Right lobe of liver (tissue), 6 donors: ENCODE measurements around the gene TTC6. TPM values are rescaled to one million over a fixed set of nuclear protein-coding genes. Genes with fewer than 3 reads are reported as not detected.
"Not testable (repeated sequence)": the region's sequence is repeated elsewhere in the genome, so short reads cannot be mapped to it uniquely, and the experiment has no call there.

Source experiments
- ATAC-seq, 4 donors: fragments of 200-7000 bp; cut with Tn5 transposase; one replicate each; pipeline ENCODE4 v1.9.1; 2020; ENCODE audit warnings: mild to moderate bottlenecking in 4 of 4, moderate library complexity in 4 of 4
- DNase-seq, 3 donors: peaks; one replicate each; pipeline ENCODE4 v3.0.0-alpha.2; 2020
- H3K27ac ChIP-seq, 3 donors: fragments of 200-600 bp; one replicate each; pipeline ENCODE4 v1.8.0; 2022
- H3K27me3 ChIP-seq, 2 donors: fragments of 200-600 bp; one replicate each; pipeline ENCODE4 v1.8.0; 2022
- H3K36me3 ChIP-seq, 4 donors: fragments of 200-600 bp; sonication (generic) in 1 of 4; one replicate each; pipeline versions ENCODE4 v1.5.1 to v1.8.0; 2017 to 2022; ENCODE audit warnings: control low read depth in 1 of 4
- H3K4me1 ChIP-seq, 4 donors: fragments of 200-600 bp; sonication (generic) in 1 of 4; one replicate each; pipeline versions ENCODE4 v1.5.1 to v1.8.0; 2017 to 2022; ENCODE audit warnings: control low read depth in 1 of 4
- H3K4me3 ChIP-seq, 3 donors: fragments of 200-600 bp; one replicate each; pipeline ENCODE4 v1.8.0; 2022
- H3K9me3 ChIP-seq, 4 donors: fragments of 200-600 bp; sonication (generic) in 1 of 4; one replicate each; pipeline versions ENCODE4 v1.5.1 to v1.8.0; 2017 to 2022; ENCODE audit warnings: control low read depth in 1 of 4
- POLR2A ChIP-seq: fragments of 450-650 bp; IDR thresholded peaks from one replicate; pipeline ENCODE4 v1.6.1; 2017; ENCODE audit warnings: antibody characterized with exemption, mild to moderate bottlenecking
- WGBS: methylation state at CpG from one replicate; pipeline ENCODE4 v1.1.6; 2018; ENCODE audit warnings: low coverage, low lambda C conversion rate; ENCODE audit not compliant: insufficient coverage; ENCODE audit errors: missing lambda C conversion rate; 5-methylcytosine and 5-hydroxymethylcytosine counted together
- intact Hi-C, 2 donors: fragments of 100-400 bp; cut with DNase I; formaldehyde crosslinking; loops; one replicate each; pipeline versions ENCODE4 v1.11.2 to v1.14.1; 2022
- total RNA-seq, 6 experiments: library from RNA; depleted of rRNA in 2 of 6; stranded (reverse); fragments of >200 nt in 2 of 6; fragmentation: NEBNext Ultra II Directional in 3 of 6; extraction: Animal tissue kit (Norgen Biotek cat#: 25700) in 3 of 6; gene quantifications; one replicate each; pipeline versions ENCODE4 v1.1.0 to v1.2.4, GENCODE V29; 2016 to 2023
- TF ChIP-seq, protein P1 (sequence below), 4 donors: fragments of 200-600 bp in 3 of 4; fragments of 450-650 bp in 1 of 4; IDR thresholded peaks; one replicate each; pipeline versions ENCODE4 v1.5.1 to v1.8.0; 2016 to 2022; ENCODE audit warnings: antibody characterized with exemption in 4 of 4, mild to moderate bottlenecking in 2 of 4
- donor health status: DM: no; HTN: yes; CAD: no.
- donor health status: DM: no; HTN: no; CAD: no.
- donor health status: DM: no; HTN: no; CAD: no.
- donor health status: DM: no; HTN: yes; CAD: no.
- donor health status: DM: no; HTN: yes; CAD: no.

The TTC6 gene
- total RNA-seq, 6 experiments from 2014 or later = 3.7 to 10.4 (median 4.6) TPM

- H3K36me3 ChIP-seq = no peaks in the 10 kb centered on the region
- WGBS = no CpG with 5 or more reads among the region's 1 CpG
- peak overlapping the region in 1 of 3 donors; percentile 26 for H3K27ac ChIP-seq
- H3K9me3 ChIP-seq = no peaks in the 10 kb centered on the region
- TF ChIP-seq POLR2A = no peak
- TF ChIP-seq, protein P1, sequence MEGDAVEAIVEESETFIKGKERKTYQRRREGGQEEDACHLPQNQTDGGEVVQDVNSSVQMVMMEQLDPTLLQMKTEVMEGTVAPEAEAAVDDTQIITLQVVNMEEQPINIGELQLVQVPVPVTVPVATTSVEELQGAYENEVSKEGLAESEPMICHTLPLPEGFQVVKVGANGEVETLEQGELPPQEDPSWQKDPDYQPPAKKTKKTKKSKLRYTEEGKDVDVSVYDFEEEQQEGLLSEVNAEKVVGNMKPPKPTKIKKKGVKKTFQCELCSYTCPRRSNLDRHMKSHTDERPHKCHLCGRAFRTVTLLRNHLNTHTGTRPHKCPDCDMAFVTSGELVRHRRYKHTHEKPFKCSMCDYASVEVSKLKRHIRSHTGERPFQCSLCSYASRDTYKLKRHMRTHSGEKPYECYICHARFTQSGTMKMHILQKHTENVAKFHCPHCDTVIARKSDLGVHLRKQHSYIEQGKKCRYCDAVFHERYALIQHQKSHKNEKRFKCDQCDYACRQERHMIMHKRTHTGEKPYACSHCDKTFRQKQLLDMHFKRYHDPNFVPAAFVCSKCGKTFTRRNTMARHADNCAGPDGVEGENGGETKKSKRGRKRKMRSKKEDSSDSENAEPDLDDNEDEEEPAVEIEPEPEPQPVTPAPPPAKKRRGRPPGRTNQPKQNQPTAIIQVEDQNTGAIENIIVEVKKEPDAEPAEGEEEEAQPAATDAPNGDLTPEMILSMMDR (IDR thresholded peaks at IDR 0.05) = no peak
- DNase-seq (no peak), ATAC-seq (peak; percentile 41 to 93 (median 68))
- intact Hi-C loops = no loop called here
- peaks cover 0 to 8% (median 0%) of the 10 kb centered on the region in 4 donors for H3K4me1 ChIP-seq
- H3K27me3 ChIP-seq = no peaks in the 10 kb centered on the region
- no peak overlapping the region for H3K4me3 ChIP-seq
These were observed 41.4 kb upstream of the TTC6 start for GRCh38 chr14:37553935-37554550.

DNA sequence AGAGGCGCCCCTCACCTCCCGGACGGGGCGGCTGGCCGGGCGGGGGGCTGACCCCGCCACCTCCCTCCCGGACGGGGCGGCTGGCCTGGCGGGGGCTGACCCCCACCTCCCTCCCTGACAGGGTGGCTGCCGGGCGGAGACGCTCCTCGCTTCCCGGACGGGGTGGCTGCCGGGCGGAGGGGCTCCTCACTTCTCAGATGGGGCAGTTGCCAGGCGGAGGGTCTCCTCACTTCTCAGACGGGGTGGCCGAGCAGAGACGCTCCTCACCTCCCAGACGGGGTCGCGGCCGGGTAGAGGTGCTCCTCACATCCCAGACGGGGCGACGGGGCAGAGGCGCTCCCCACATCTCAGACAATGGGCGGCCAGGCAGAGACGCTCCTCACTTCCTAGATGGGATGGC, 39.8 kb upstream of the TTC6 start:
- H3K4me1 ChIP-seq, DNase-seq, ATAC-seq, H3K9me3 ChIP-seq, H3K27me3 ChIP-seq, intact Hi-C loops, H3K36me3 ChIP-seq, H3K4me3 ChIP-seq, H3K27ac ChIP-seq: not testable (repeated sequence)
- no CpG with 5 or more reads among the region's 33 CpGs for WGBS

- Histone ChIP-seq H3K4me1 (peaks cover 0 to 6% (median 2%) of the 10 kb centered on the region in 4 donors), H3K9me3 (no peaks in the 10 kb centered on the region), H3K27me3 (no peaks in the 10 kb centered on the region), H3K36me3 (no peaks in the 10 kb centered on the region), H3K27ac (no peak overlapping the region), H3K4me3 (no peak overlapping the region)
- TF ChIP-seq, protein P1 (IDR thresholded peaks at IDR 0.05) = no peak
- TF ChIP-seq POLR2A = no peak
- no peak for ATAC-seq
- DNase-seq = no peak
- 71% methylated on average over 4 of the region's 4 CpGs for WGBS
- intact Hi-C loops = no loop called here
These were observed 36.7 kb upstream of the TTC6 start for GRCh38 chr14:37558740-37559139.

DNA sequence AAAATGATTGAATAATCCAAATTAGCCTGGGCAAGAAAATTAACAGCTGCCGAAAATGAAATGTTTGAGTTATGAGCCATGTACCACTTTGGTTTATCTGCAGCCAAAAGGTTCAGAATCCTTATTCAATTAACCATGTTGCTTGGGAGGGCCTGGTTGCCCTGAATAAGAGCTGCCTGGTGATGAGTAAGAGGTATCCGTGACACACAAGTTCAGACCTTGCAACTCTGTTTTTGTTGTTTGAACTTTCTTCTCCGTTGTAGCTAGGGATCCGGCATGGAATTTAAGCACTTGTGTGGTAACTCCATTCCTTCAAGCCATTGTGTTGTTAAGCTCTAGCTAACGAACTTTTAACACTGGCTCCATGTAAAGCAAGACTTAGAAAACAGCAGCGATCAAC, 36.0 kb upstream of the TTC6 start:
- no peak for ATAC-seq
- H3K36me3 ChIP-seq = no peaks in the 10 kb centered on the region
- TF ChIP-seq, protein P1 (IDR thresholded peaks at IDR 0.05) = no peak
- TF ChIP-seq POLR2A = no peak
- 81% methylated on average over 5 of the region's 6 CpGs for WGBS
- no peak overlapping the region for H3K4me3 ChIP-seq
- no peak overlapping the region for H3K27ac ChIP-seq
- peaks cover 0 to 7% (median 0%) of the 10 kb centered on the region in 4 donors for H3K4me1 ChIP-seq
- no peaks in the 10 kb centered on the region for H3K9me3 ChIP-seq
- intact Hi-C loops = no loop called here
- no peak for DNase-seq
- H3K27me3 ChIP-seq = no peaks in the 10 kb centered on the region

DNA sequence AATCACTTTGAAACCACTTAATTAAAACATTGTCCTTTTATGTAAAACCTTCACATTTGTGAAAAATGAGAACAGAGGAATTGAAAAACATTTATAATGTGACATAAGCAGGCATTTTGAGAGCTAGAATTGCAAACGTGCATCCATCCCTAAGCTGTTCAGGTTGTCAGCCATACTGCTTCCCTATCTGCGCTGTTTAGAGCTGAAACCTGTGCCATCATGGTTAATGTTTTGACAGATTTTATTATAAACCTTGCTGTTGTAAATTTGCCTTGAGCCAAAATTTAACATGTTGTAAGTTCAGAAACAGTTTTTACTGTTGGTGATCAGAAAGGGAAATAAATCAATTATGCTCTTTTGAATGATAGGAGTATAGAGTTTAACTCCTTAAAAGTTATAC, 32.2 kb upstream of the TTC6 start:
- H3K27ac ChIP-seq = no peak overlapping the region
- ATAC-seq (no peak), DNase-seq (no peak)
- 82% methylated on average over 2 of the region's 2 CpGs for WGBS
- H3K36me3 ChIP-seq = no peaks in the 10 kb centered on the region
- no peak for TF ChIP-seq POLR2A
- TF ChIP-seq, protein P1 (IDR thresholded peaks at IDR 0.05) = no peak
- H3K4me1 ChIP-seq = peaks cover 0 to 27% (median 3%) of the 10 kb centered on the region in 4 donors
- intact Hi-C loops = no loop called here
- no peak overlapping the region for H3K4me3 ChIP-seq
- no peaks in the 10 kb centered on the region for H3K9me3 ChIP-seq
- H3K27me3 ChIP-seq = no peaks in the 10 kb centered on the region
